Spinal cord (tissue), 10 donors: ENCODE measurements around the gene ERCC6L2. TPM values are rescaled to one million over a fixed set of nuclear protein-coding genes. Genes with fewer than 3 reads are reported as not detected.

Experiments
- DNase-seq, 6 donors: peaks; one replicate each; pipeline versions ENCODE4 v3.0.0 to v3.0.0-alpha.2; 2013 to 2015; ENCODE audit warnings: low spot score in 6 of 6, low read depth in 4 of 6
- H3K27ac ChIP-seq: one replicate; pipeline ENCODE4 v1.5.1; 2013; ENCODE audit warnings: low read depth, low read length, control low read depth
- H3K27me3 ChIP-seq: one replicate; pipeline ENCODE4 v1.6.1; 2013; ENCODE audit warnings: low read length; ENCODE audit not compliant: control insufficient read depth, insufficient read depth
- H3K36me3 ChIP-seq: one replicate; pipeline ENCODE4 v1.6.1; 2013; ENCODE audit warnings: low read length; ENCODE audit not compliant: control insufficient read depth, insufficient read depth
- H3K4me1 ChIP-seq: one replicate; pipeline ENCODE4 v1.6.1; 2013; ENCODE audit warnings: low read length; ENCODE audit not compliant: control insufficient read depth, insufficient read depth
- H3K4me3 ChIP-seq: one replicate; pipeline ENCODE4 v1.5.1; 2013; ENCODE audit warnings: low read depth, low read length, control low read depth
- H3K9me3 ChIP-seq: one replicate; pipeline ENCODE4 v1.6.1; 2013; ENCODE audit warnings: low read length; ENCODE audit not compliant: control insufficient read depth, insufficient read depth
- WGBS: methylation state at CpG from one replicate; pipeline ENCODE4 v1.1.5; 2013; ENCODE audit warnings: missing lambda C conversion rate; ENCODE audit not compliant: insufficient coverage; 5-methylcytosine and 5-hydroxymethylcytosine counted together
- polyA plus RNA-seq, 2 donors: library from polyadenylated mRNA; unstranded; fragments of 120-200 nt; gene quantifications; one replicate each; pipeline ENCODE4 v1.2.1, GENCODE V29; 2013; ENCODE audit not compliant: insufficient read length in 2 of 2
- total RNA-seq, 2 donors: library from RNA; depleted of rRNA in 1 of 2; stranded (reverse); fragments of 120-200 nt in 1 of 2; fragments of >200 nt in 1 of 2; gene quantifications; one replicate each; pipeline versions ENCODE4 v1.2.3 to v1.2.4, GENCODE V29; 2013 to 2014
- donor health status: healthy.

The ERCC6L2 gene
- total and polyA plus RNA-seq, 4 donors, result 19.6 to 137 (median 82.3) TPM

DNA sequence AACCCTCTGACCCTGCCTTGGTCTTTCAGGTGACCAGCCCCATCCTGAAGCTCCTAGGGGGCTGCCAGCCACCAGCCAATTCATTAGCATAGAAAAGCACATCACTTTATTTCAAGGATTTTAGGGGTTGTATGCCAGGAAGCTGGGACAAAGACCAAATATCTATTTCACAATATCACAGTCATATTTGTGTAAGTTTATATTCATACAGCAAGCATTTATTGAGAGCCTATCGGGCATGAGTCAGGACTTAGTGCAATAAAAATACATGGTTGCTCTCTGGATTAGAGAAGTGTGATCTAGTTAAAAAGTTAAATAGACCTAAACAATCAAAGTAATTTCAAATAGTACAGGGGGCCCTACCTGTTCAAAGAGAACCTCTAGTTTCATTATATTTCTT, 113.8 kb downstream of the ERCC6L2 start:
- DNase-seq, result no peak
- H3K27me3 ChIP-seq, result no peaks in the 10 kb centered on the region
- peaks cover 2% of the 10 kb centered on the region for H3K9me3 ChIP-seq
- no peak overlapping the region for H3K27ac ChIP-seq
- no CpG with 5 or more reads among the region's 1 CpG for WGBS
- H3K4me3 ChIP-seq, result no peak overlapping the region
- H3K4me1 ChIP-seq, result peaks cover 8% of the 10 kb centered on the region
- H3K36me3 ChIP-seq, result no peaks in the 10 kb centered on the region

DNA sequence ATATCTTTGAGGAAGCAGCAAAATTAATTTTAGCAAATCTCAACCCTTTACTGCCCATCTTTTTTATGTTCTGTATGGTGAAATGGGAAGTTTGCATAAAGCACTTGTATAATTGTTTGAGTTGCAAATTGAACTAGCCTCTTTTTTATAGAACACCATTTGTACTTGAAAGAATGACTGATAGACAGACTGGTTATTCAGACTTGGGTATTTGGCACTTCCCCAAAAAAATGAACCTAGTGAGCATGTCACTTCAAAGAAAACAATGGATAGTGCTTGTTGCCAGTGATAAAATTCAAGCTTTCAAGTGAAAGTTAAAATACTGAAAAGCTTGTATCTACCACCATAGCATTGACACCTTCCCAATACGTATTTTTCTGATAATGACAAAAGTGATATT, 115.8 kb downstream of the ERCC6L2 start:
- no peak for DNase-seq
- Histone ChIP-seq H3K36me3 (no peaks in the 10 kb centered on the region), H3K27me3 (no peaks in the 10 kb centered on the region), H3K9me3 (peaks cover 2% of the 10 kb centered on the region), H3K27ac (no peak overlapping the region), H3K4me1 (peaks cover 8% of the 10 kb centered on the region), H3K4me3 (no peak overlapping the region)
- no CpG with 5 or more reads among the region's 1 CpG for WGBS

DNA sequence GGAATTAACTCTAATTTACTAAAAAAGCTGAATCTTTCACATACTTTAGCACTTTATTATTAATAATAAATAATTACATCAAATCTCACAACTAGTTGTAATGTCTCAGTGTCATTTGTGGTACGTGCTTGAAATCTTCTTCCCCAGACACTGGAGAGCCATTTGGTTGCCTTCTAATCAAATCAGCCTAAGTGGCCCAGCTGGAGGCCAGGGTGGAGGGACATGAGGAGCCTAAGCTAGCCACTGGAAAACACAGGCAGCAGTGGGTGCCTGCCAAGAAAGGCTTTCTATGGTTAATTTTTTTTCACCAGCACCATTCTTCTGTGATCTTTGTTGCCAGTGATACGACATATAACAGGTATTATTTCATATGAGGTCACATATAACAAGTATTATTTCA, 117.0 kb downstream of the ERCC6L2 start:
- H3K9me3 ChIP-seq, result no peaks in the 10 kb centered on the region
- no peak for DNase-seq

DNA sequence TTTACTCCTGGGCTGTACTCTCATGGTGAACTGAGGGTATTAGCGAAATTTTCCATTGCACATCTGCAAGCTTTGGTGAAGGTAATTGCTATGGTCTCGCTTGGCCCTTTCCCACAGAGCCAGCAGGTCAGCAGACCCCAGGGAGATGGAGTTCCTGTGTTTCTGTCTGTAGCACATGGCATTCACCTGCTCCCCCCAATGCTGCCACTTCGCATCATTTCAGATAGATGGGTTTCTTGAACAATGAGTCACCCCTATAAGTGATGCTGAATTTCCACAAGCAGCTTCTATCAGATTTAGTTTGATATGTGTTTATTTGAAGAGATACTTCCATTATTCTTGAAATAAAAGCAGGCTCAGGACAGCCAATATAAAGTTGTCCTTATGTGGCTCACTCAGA, 117.8 kb downstream of the ERCC6L2 start:
- Histone ChIP-seq H3K4me1 (peaks cover 8% of the 10 kb centered on the region), H3K27me3 (no peaks in the 10 kb centered on the region), H3K36me3 (no peaks in the 10 kb centered on the region), H3K9me3 (no peaks in the 10 kb centered on the region), H3K27ac (no peak overlapping the region), H3K4me3 (no peak overlapping the region)
- no peak for DNase-seq
- WGBS, result no CpG with 5 or more reads among the region's 3 CpGs

More for the DNA sequence above, 117.0 kb downstream of the ERCC6L2 start:
- Histone ChIP-seq H3K36me3 (no peaks in the 10 kb centered on the region), H3K4me3 (no peak overlapping the region), H3K4me1 (peaks cover 8% of the 10 kb centered on the region), H3K27ac (no peak overlapping the region), H3K27me3 (no peaks in the 10 kb centered on the region)
- WGBS, result no CpG with 5 or more reads among the region's 2 CpGs

DNA sequence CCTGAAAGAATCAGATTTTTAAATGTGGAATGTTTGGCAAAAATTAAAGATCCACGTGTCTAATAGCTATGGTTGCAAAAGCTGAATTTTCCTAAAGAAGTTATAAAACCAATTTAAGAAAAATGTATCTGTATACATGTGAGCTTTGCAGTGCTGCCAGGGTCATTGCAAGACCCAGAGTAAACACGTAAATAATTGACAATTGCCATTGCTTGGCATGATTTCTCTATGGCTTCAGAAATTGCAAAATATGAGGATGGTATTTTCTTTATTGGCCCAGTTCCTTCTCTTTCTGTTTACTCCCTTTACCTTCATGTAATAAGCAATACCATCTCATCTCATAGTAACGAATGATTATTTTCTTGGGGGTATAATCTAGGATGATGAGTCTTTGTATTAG, 123.9 kb downstream of the ERCC6L2 start:
- H3K4me1 ChIP-seq, result no peaks in the 10 kb centered on the region
- no peaks in the 10 kb centered on the region for H3K9me3 ChIP-seq
- no peak overlapping the region for H3K4me3 ChIP-seq
- H3K36me3 ChIP-seq, result peaks cover 5% of the 10 kb centered on the region
- WGBS, result no CpG with 5 or more reads among the region's 3 CpGs
- no peak overlapping the region for H3K27ac ChIP-seq
- DNase-seq, result no peak
- H3K27me3 ChIP-seq, result no peaks in the 10 kb centered on the region

DNA sequence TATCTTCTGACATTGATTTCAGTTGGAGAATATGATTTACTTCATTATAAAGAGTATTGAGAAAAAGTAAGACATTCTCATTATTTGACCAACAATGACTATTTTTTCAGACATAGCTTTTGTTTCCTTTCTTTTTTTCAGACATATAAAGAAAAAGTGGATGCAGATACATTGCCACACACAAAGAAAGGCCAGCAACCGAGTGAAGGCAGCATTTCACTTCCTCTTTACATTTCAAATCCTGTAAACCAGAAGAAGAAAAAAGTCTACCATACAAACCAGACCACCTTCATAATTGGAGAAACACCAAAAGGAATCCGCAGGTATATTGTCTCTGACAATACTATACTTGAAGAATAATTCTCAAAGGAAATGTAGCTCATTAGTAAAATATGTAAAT, 128.9 kb downstream of the ERCC6L2 start:
- WGBS, result no CpG with 5 or more reads among the region's 2 CpGs
- Histone ChIP-seq H3K9me3 (no peaks in the 10 kb centered on the region), H3K27me3 (no peaks in the 10 kb centered on the region), H3K36me3 (peaks cover 26% of the 10 kb centered on the region), H3K4me1 (no peaks in the 10 kb centered on the region), H3K4me3 (no peak overlapping the region), H3K27ac (no peak overlapping the region)
- no peak for DNase-seq

DNA sequence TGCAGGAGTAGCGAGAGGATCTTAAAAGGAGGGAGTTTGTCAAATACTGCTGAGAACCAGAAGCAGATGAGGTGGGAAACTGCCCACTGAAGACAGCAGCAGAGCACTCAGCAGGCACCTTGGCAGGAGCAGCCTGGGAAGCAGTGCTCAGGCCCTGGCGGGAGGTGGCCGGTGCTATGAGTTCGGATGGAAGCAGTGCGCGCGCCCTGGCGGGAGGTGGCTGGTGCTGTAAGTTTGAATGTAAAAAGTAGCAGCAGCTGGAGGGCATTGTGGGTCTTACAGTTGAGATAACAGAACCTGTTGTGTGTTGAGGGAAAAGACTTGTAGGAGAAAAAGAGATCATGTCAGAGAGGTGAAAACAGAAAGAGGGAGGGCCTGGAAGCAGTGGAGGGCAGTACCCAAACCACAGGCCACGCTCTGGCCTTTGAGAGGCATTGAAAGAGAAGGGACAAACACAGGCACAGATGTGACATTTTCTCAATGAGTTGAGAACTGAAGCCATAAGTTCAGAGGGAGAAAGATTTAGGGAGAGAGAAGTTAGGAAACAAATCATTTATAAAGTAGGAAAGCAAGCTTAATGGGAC, 130.9 kb downstream of the ERCC6L2 start:
- no peak overlapping the region for H3K27ac ChIP-seq
- H3K9me3 ChIP-seq, result no peaks in the 10 kb centered on the region
- no peaks in the 10 kb centered on the region for H3K4me1 ChIP-seq
- WGBS, result 94% methylated on average over 9 of the region's 9 CpGs
- DNase-seq, result no peak
- H3K4me3 ChIP-seq, result no peak overlapping the region
- H3K27me3 ChIP-seq, result no peaks in the 10 kb centered on the region
- peaks cover 26% of the 10 kb centered on the region for H3K36me3 ChIP-seq

DNA sequence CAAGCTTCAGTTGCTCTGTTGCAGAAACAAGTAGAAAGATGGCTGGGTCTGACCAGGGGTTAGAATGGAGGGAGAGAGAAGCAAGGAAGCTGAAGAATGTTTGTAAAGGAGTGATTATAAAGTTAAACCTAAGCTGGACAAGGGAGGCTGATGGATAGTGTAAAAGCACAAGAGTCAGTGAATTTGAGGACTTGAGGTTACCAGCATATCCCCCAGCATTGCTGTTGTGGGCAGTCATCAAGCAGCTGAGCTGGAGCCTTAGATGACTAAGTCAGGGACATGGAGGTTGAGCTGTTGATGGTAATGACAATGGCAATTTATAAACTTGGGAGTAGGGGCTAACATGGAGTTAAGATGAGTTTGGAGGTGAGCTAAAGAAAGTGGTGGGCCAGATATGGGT, 131.5 kb downstream of the ERCC6L2 start:
- peaks cover 23% of the 10 kb centered on the region for H3K36me3 ChIP-seq
- H3K4me1 ChIP-seq, result no peaks in the 10 kb centered on the region
- no peaks in the 10 kb centered on the region for H3K9me3 ChIP-seq
- no peak overlapping the region for H3K27ac ChIP-seq
- no peaks in the 10 kb centered on the region for H3K27me3 ChIP-seq
- no peak overlapping the region for H3K4me3 ChIP-seq
- no peak for DNase-seq

DNA sequence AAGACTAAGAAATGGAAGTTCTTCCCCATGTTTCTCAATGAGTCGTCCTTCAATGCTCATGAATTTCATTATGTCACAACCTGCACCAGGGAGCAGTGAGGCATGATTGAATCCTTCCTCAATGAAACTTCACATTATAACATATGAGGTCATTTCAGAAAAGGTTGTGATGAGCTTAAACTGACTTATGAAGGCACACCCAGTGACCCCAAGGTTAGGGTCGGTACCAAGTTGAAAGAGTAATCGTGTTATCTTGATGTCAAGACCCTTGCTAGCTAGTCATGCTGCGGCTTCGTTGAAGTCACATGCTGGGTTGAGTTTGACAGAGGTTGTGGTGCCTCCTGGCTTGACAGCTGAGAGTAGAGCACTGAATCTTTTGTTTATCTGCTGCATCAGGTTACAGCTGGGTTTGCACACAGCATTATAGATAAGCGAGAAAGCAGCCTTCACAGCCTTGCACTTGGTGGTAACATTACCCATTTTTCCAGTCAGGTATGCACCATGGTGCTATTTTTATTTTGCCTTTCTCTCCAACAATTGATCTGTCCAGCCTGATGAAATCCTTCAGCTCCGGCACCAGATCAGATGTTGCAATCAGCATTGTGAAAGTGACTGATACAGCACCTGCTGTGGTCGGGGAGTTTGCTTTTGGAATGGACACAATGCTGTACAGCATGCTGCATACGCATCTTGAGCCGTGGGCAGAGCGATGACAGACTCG, 133.2 kb downstream of the ERCC6L2 start:
- Histone ChIP-seq H3K4me1 (no peaks in the 10 kb centered on the region), H3K36me3 (peaks cover 22% of the 10 kb centered on the region), H3K27me3 (no peaks in the 10 kb centered on the region), H3K27ac (no peak overlapping the region), H3K9me3 (no peaks in the 10 kb centered on the region), H3K4me3 (no peak overlapping the region)
- 95% methylated on average over 7 of the region's 12 CpGs for WGBS
- no peak for DNase-seq

DNA sequence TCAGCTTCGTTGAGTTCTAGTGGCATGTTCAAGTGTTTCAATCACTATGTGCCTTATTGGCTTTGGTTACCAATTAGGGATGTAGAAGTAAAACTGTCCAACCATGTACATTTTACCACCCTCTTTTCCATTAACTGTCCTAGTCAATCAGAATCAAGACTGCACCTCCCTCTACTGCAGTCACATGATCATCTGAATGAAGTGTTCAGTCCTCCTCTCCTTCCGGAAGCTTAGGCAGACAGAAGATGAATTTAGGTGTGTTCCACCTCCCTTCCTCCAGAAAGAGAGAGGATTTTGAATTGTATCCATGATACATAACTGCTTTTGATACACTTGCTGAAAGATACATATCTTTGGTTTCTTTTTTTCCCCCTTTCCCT, 133.7 kb downstream of the ERCC6L2 start:
- no peaks in the 10 kb centered on the region for H3K9me3 ChIP-seq
- no peak overlapping the region for H3K27ac ChIP-seq
- no peaks in the 10 kb centered on the region for H3K4me1 ChIP-seq
- H3K27me3 ChIP-seq, result no peaks in the 10 kb centered on the region
- H3K4me3 ChIP-seq, result no peak overlapping the region
- peaks cover 22% of the 10 kb centered on the region for H3K36me3 ChIP-seq
- WGBS, result no CpG with 5 or more reads among the region's 2 CpGs
- DNase-seq, result peak in 1 of 6 donors; percentile 9
